AG09319 (cell line): ENCODE results near the gene COG5.

Experiments used
- DNase-seq: peaks from one replicate; pipeline ENCODE4 v3.0.0-alpha.2; 2010; ENCODE audit warnings: low read depth; ENCODE audit errors: extremely low read depth
- TF ChIP-seq, protein P1 (sequence below): IDR thresholded peaks from 2 replicates; pipeline ENCODE4 v1.5.1; 2011; ENCODE audit warnings: low read depth, mild to moderate bottlenecking, inconsistent platforms, low read length, moderate library complexity

Gene COG5

DNA sequence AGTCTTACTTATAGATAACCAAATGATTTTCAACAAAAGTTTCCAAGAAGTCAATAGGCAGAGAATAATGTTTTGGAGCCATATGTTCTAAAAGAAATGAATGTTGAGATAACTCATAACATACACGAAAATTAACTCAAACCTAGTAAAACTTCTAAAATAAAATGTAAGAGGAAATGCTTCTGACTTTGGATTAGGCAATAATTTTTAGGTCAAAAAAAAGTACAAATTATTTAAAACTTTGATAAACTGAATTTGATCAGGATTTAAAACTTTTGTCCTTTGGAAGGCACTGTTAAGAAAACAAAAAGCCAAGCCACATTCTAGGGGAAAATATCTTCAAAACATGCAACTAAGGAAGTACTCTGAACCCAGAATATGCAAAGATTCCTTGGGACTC lies 242.1 kb downstream of the COG5 start:
- TF ChIP-seq, protein P1, sequence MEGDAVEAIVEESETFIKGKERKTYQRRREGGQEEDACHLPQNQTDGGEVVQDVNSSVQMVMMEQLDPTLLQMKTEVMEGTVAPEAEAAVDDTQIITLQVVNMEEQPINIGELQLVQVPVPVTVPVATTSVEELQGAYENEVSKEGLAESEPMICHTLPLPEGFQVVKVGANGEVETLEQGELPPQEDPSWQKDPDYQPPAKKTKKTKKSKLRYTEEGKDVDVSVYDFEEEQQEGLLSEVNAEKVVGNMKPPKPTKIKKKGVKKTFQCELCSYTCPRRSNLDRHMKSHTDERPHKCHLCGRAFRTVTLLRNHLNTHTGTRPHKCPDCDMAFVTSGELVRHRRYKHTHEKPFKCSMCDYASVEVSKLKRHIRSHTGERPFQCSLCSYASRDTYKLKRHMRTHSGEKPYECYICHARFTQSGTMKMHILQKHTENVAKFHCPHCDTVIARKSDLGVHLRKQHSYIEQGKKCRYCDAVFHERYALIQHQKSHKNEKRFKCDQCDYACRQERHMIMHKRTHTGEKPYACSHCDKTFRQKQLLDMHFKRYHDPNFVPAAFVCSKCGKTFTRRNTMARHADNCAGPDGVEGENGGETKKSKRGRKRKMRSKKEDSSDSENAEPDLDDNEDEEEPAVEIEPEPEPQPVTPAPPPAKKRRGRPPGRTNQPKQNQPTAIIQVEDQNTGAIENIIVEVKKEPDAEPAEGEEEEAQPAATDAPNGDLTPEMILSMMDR: no peak
- DNase-seq: no peak

DNA sequence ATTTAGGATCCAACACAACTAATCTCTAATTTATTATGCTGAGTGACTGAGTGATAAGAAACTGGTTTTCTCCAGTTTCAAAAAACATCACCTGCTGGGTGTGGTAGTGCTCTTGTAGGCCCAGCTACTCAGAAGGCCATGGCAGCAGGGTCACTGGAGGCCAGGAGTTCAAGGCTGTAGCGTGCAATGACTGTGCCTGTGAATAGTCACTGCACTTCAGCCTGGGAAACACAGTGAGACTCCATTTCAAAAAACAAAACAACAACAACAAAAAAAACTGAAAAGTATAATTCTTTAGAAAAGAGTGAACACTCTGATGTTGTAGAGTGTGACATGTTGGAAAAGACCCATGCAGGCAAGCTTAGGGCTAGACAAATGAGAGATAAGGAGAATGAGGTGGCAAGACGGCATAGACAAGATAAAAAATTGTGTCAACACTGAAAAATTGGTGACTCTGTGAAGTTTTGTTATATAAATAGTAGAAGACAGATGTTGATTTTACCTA lies 243.9 kb downstream of the COG5 start:
- TF ChIP-seq, protein P1: no peak
- DNase-seq: no peak

DNA sequence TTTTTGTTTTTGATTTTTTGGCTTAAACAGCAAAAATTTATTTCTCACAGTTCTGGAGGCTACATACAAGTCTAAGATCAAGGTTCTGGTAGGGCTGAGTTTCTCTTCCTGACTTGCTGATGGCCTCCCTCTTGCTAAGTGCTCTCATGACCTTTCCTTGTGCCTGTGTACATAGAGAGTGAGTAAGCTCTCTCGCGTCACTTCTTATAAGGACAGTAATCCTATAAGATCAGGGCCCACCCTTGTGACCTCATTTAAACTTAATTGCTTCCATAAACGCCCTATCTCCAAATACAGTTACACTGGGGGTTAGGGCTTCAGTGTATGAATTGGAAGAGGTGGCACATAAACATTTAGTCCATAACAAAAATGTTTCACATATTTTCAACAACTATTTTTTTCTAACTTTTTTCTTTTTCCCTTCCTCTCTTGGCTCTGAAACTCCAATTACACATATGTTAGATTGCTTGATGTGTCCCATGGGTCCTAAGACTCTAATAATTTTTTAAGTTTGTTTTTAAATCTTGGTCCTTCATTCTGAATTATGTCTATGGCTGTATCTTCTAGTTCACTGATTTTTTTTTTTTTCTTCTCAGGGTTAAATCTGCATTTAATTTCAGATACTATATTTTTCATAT lies 245.1 kb downstream of the COG5 start:
- TF ChIP-seq, protein P1: no peak
- peak; percentile 5 for DNase-seq

DNA sequence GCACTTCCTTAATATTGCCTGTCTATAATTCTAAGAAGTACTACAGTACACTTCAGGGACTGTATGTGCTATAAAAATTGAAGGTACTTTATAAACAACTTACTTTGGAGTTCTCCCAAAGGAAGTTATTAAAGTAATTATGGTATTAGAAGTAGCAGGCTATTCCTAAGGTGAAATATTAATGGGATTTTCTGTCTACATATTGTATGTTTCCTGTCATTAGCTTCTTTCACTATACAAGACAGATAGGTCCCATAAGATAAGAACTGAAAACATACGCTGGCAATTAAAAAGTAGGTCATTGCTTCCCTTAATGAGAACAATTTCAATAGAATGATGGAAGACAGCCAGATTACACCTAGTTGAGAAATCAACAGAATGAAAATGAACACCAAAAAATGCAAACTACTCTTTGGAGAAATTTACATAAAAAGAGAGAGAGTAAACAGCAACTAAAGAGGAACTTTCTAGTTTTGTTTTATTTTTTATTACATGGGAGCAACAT lies 248.0 kb downstream of the COG5 start:
- DNase-seq: no peak
- TF ChIP-seq, protein P1: no peak

DNA sequence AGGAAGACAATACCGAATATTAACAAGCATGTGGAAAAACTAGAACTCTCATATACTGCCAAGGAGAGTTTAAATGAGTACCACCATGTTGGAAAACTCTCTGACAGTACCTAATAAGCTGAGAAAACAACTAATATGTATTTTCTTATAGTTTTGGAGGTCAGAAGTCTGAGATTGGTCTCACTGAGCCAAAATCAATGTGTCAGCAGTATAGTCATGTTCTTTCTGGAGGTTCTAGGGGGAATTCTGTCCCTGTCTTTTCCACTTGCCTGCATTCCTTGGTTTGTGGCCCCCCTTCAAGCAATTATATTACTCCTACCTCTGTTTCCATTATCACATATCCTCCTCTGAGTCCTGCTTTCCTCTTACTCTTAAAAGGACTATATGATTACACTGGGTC lies 250.4 kb downstream of the COG5 start:
- no peak for DNase-seq
- TF ChIP-seq, protein P1: no peak

DNA sequence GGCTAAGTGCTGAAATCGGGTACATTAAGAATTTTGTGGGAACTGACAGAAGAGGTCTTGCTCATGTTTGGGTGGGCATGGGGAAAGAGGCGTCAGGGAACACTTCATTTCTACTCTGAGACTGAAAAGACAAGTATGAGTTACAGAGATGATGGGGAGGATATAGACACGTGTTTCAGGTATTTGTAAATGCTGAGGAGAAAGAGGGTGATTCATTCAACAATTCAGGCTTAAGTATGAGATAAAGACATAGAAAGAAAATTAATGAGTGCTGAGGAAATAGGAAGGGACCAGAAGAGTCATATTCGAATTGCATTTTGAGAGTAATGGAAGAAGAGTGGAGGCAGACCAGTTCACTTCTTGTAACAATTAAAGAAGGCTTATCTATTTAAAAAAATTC lies 251.3 kb downstream of the COG5 start:
- DNase-seq: no peak
- TF ChIP-seq, protein P1: no peak

DNA sequence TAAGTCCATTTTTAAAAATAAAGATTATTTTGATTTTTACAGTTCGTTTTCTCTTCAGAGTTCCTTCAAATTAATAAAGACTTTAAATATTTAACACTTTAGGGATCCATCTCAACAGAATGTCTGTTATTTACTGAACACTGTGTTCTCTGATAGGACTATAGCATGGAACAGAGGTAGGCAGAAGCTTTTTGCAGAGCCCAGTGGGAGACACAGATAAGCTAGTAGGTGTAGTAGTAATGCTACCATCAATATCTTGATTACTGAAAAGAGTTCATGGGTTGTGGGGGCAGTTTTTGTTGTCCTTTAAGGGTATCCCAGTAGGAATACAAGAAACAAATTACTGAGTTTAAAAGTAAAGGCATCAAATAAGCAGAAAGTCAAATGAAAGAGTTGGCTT lies 254.4 kb downstream of the COG5 start:
- TF ChIP-seq, protein P1: no peak
- DNase-seq: no peak
